GM12872 (cell line): ENCODE results near the gene EXOSC5.

Experiments used
- TF ChIP-seq, protein P1 (sequence below): IDR thresholded peaks from 3 replicates; pipeline ENCODE4 v1.5.1; 2011; ENCODE audit warnings: low read depth, mild to moderate bottlenecking, low read length, moderate library complexity; ENCODE audit not compliant: insufficient read depth

Gene EXOSC5

DNA sequence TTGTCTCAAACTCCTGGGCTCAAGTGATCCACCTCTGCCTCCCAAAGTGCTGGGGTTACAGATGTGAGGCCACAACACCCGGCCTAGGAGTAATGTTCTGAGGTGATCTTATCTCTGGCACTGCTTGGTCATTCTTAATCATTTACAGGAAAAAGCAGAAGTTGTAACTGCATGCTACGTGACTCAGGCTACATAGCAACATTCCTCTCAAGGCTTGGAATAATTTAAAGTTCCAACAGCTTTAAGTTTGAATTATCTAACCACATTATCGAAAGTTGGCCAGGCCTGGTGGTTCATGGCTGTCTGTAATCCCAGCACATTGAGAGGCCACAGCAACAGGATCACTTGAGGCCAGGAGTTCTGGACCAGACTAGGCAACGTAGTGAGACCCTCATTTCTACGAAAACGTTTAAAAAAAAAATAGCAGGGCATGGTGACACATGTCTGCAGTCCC lies 29.3 kb downstream of the EXOSC5 start:
- TF ChIP-seq, protein P1, sequence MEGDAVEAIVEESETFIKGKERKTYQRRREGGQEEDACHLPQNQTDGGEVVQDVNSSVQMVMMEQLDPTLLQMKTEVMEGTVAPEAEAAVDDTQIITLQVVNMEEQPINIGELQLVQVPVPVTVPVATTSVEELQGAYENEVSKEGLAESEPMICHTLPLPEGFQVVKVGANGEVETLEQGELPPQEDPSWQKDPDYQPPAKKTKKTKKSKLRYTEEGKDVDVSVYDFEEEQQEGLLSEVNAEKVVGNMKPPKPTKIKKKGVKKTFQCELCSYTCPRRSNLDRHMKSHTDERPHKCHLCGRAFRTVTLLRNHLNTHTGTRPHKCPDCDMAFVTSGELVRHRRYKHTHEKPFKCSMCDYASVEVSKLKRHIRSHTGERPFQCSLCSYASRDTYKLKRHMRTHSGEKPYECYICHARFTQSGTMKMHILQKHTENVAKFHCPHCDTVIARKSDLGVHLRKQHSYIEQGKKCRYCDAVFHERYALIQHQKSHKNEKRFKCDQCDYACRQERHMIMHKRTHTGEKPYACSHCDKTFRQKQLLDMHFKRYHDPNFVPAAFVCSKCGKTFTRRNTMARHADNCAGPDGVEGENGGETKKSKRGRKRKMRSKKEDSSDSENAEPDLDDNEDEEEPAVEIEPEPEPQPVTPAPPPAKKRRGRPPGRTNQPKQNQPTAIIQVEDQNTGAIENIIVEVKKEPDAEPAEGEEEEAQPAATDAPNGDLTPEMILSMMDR = no peak

DNA sequence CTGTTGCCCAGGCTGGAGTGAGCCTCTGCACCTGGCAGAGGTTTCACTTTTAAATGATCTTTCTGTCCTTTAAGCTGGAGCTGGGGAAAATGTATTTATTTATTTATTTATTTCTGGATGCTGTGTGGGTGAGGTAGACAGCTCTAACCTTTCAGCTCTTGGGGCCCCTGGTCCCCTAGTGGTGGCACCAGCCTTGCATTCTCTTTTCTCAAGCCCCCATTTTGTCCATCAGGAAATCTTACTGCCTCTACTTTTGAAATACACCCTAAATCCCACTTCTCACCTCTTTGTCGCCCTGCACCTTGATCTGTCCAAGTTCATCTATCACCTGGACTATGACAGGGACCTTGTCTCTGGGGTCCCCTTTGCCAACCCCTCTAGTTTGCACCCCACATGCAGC lies 31.1 kb downstream of the EXOSC5 start:
- TF ChIP-seq, protein P1 = peak; percentile 65

DNA sequence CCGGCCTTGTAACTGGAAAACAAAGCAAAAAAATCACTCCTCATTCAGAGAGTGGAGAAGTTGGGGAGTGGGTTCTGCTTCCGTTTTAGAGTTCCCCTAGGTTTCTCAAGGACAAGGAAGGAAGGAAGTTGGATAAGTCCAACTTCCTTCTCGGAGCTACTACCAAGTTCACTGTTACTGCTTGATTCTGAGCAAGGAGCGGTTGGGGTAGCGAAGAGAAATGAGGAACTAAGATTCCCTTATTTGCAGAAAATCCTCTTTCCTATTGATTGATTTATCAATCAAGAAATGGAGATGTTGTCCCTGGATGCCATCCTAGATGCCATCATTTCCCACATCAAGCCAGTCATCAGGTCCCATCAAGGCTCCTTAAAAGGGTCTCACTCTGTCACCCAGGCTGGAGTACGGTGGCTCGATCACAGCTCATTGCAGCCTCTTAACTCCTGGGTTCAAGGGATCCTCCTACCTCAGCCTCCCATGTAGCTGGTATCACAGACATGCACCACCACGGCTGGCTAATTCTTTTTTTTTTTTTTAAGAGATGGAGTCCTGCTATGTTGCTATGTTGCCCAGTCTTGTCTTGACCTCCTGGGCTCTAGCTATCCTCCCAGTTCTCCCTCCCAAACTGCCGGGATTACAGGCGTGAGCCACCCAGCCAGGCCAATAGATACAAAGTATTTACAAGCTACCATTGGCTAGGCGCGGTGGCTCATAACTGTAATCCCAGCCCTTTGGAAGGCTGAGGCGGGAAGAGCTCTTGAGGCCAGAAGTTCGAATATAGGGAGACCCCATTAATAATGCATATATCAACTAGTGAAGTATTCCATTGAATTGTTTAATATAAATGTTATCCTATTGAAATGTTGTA lies 32.4 kb downstream of the EXOSC5 start:
- TF ChIP-seq, protein P1 = no peak

DNA sequence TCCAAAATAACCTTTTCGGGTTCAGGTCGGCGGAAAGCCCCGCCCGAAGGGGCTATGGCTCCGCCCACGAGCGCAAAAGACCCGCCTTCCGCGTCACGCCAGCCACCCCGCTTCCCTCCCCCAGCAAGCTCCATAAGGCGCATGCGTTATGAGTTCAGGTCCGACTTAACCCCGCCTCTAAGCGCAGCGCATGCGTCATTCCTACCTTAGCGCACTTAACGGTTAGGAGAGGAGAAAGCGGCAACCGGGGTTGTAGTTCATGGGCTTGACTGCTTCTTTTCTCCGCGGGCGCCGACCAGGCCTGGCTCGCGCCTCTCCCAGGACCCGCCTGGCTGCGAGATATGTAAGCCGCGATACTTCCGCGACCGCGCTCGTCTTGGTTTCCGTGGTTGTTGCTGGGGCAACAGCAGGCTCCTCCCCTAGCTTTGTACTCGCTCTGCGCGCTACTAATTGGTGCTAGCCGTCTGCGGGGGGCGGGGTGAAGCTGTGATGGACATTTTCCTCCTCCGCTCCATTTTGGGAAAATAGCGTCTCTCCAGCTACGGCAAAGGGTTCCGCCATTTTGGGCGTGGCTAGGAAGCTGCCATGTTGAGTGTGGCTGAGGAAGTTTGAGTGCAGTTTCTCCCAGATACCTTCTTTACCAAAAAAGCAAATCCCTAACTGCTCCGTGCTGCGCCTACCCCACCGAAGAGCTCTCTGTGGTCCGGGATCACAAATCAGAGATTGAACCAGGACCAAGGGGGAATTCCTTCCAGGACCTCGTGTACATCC lies 33.2 kb downstream of the EXOSC5 start, which contains the start of gene B9D2:
Gene B9D2, minus strand, starts transcription at position 397 of the 771 bp plus-strand sequence. CDS start 630 bp downstream, outside the sequence.
- TF ChIP-seq, protein P1 = no peak

DNA sequence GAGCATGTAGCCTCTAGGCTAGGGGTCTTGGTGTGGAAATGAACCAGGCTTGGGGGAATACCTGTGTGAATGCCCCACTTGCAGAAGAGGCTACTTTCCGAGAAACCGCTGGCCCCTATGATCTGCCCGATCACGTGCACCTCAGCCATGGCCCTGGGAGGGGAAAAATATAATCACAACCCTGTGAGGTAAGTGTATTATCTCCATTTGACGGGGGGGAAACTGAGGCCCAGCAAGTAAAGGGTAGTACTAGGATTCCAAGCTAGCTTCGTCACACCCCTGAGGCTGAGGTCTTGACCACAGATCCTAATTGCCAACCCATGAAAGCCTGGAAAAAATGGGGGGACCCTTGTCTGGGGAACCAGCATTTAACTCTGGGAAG lies 33.8 kb downstream of the EXOSC5 start:
- TF ChIP-seq, protein P1 = no peak

DNA sequence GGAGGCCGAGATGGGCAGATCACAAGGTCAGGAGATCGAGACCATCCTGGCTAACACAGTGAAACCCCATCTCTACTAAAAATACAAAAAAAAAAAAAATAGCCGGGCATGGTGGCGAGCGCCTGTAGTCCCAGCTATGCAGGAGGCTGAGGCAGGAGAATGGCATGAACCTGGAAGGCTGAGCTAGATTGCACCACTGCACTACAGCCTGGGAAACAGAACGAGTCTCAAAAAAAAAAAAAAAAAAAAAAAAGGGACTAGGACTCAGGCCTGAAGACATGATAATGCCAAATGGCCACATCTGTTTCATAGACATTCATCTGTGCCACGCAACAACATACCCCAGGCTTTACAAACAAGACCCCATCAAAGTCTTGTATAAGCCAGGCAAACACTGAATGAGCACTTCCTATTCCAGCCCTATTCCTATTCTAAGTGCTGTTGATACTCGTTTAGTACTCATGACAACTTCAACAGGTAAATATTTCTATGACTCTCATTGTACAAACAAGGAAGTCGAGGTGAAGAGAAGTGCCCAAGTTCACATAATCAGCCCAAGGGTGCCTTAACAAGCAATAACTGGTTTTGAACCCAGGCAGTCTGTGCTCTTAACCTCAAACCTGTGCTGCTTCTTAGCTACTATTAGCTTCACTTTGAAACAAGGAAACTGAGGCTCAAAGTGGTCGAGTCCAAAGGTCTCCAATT lies 34.9 kb downstream of the EXOSC5 start:
- TF ChIP-seq, protein P1 = no peak

DNA sequence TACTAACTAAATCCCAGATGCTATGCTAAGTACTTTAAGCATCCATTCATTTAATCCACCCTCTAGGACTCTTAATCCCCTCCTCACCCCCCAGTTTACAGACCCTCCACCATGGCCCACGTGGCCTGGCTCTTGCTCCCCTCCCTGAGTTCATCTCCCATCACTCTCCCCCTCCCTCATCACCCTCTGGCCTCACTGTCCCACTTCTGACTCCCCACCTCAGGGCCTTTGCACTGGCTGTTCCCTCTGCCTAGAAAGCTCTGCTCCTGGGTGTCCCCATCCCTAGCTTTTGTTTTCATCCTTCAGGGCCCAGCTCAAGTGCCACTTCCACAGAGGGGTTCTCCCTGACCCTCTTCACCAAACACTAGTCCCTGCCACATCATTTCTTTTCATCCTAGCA lies 37.4 kb downstream of the EXOSC5 start:
- TF ChIP-seq, protein P1 = no peak
